Measurements from ENCODE around the gene NABP1. TPM values are rescaled to one million over a fixed set of nuclear protein-coding genes. Genes with fewer than 3 reads are reported as not detected.
A peak's percentile ranks its signal among the peaks of the same experiment; 100 is the strongest.

Gene NABP1
- total RNA-seq, 6 experiments from 2014 or later, result 95.9 to 121 (median 109) TPM

DNA sequence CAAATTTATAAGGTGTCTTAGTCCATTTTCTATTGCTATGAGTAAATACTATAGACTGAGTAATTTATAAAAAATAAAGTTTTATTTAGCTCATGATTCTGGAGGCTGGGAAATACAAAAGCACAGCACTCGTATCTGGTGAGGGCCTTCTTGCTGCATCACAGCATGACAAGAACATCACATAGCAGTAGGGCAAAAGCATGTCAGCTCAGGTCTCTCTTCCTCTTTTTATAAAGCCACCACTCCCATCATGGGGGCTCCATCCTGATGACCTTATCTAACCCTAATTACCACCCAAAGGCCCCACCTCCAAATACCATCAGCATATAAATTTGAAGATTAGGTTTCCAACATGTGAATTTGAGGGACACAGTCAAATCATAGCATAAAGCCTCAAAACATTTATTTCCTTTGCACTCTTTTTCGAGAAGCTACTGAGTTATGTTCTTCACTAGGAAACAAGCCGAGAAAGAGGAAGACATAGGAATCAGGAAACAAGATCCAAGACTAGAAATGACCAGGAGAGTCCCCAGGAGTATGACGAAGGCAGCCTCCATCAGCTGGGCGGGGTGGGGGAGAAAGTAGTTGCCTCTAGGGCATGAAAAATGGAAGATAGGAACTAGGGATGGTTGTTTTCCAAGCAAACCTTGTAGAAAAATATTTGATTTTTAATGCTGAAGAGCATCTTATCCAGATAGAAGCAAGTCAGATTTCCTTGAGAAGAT lies 24.1 kb upstream of the NABP1 start:
- TF ChIP-seq CTCF (IDR thresholded peaks at IDR 0.05), result no peak
- H3K4me1 Mint-ChIP-seq (ENCODE audit: low read depth), result peaks cover 47% of the 10 kb centered on the region

GRCh38 chr2:191656391-191656790 lies 21.5 kb upstream of the NABP1 start:
- Mint-ChIP-seq H3K27me3 (ENCODE audit: insufficient read depth) (no peaks in the 10 kb centered on the region), H3K4me3 (no peak overlapping the region), H3K27ac (peak overlapping the region; percentile 76), H3K4me1 (ENCODE audit: low read depth) (peaks cover 57% of the 10 kb centered on the region), H3K9me3 (no peaks in the 10 kb centered on the region), H3K36me3 (ENCODE audit: low read depth) (peaks cover 8% of the 10 kb centered on the region)
- DNase-seq, result peak; percentile 55
- TF ChIP-seq CTCF (IDR thresholded peaks at IDR 0.05), result no peak

More for the DNA sequence above, 24.1 kb upstream of the NABP1 start:
- Mint-ChIP-seq H3K27ac (no peak overlapping the region), H3K36me3 (ENCODE audit: low read depth) (peaks cover 7% of the 10 kb centered on the region), H3K27me3 (ENCODE audit: insufficient read depth) (no peaks in the 10 kb centered on the region), H3K9me3 (no peaks in the 10 kb centered on the region), H3K4me3 (no peak overlapping the region)
- DNase-seq, result no peak

GRCh38 chr2:191656792-191657191 lies 21.1 kb upstream of the NABP1 start:
- Mint-ChIP-seq H3K27me3 (ENCODE audit: insufficient read depth) (no peaks in the 10 kb centered on the region), H3K4me3 (no peak overlapping the region), H3K36me3 (ENCODE audit: low read depth) (peaks cover 8% of the 10 kb centered on the region), H3K27ac (peak overlapping the region; percentile 76), H3K4me1 (ENCODE audit: low read depth) (peaks cover 54% of the 10 kb centered on the region), H3K9me3 (no peaks in the 10 kb centered on the region)
- TF ChIP-seq CTCF (IDR thresholded peaks at IDR 0.05), result no peak
- no peak for DNase-seq

GRCh38 chr2:191657977-191658376 lies 20.0 kb upstream of the NABP1 start:
- Mint-ChIP-seq H3K27ac (peak overlapping the region; percentile 91), H3K9me3 (no peaks in the 10 kb centered on the region), H3K36me3 (ENCODE audit: low read depth) (peaks cover 8% of the 10 kb centered on the region), H3K4me1 (ENCODE audit: low read depth) (peaks cover 51% of the 10 kb centered on the region), H3K4me3 (peak overlapping the region; percentile 66), H3K27me3 (ENCODE audit: insufficient read depth) (no peaks in the 10 kb centered on the region)
- peak; percentile 86 for DNase-seq
- TF ChIP-seq CTCF (IDR thresholded peaks at IDR 0.05), result no peak

DNA sequence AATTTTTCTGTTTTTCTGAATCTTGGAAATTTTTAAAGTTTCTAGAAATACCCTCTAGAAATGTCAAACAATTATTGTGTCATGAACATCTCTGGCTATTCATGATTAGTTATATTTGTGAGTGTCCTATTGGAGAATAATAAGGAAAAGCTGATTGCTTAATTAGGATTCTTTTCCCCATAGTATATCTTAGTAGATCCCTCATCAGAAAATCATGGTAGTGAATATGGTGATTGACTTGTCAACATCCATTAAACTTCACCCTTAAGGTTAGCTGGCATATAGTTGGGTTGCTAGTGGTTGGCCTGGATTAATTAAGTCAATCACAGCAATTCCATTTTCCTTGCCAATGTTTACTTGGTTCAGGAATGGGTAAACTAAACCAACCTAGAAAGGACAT lies 18.7 kb upstream of the NABP1 start:
- no peak overlapping the region for H3K27ac Mint-ChIP-seq
- peaks cover 51% of the 10 kb centered on the region for H3K4me1 Mint-ChIP-seq (ENCODE audit: low read depth)
- H3K9me3 Mint-ChIP-seq, result no peaks in the 10 kb centered on the region
- TF ChIP-seq CTCF (IDR thresholded peaks at IDR 0.05), result no peak
- H3K36me3 Mint-ChIP-seq (ENCODE audit: low read depth), result peaks cover 8% of the 10 kb centered on the region
- H3K27me3 Mint-ChIP-seq (ENCODE audit: insufficient read depth), result no peaks in the 10 kb centered on the region
- no peak for DNase-seq
- H3K4me3 Mint-ChIP-seq, result no peak overlapping the region

All from HFFc6 (cell line).